ENCODE measurements around the gene KRTAP3-2. TPM values are rescaled to one million over a fixed set of nuclear protein-coding genes. Genes with fewer than 3 reads are reported as not detected.

Gene KRTAP3-2
- total RNA-seq, 1 donor from 2014 or later, result not detected

- H3K4me3 Mint-ChIP-seq, result no peak within 1 kb of the TSS
- no peak within 1 kb of the TSS for H3K27ac Mint-ChIP-seq
- H3K4me1 Mint-ChIP-seq (ENCODE audit: unreplicated experiment), result no peaks in the 10 kb centered on the region
- TF ChIP-seq CTCF (conservative IDR thresholded peaks at IDR 0.05), result no peak
- no peaks in the 10 kb centered on the region for H3K36me3 Mint-ChIP-seq
- no peak for DNase-seq (ENCODE audit: extremely low spot score, unreplicated experiment)
- H3K9me3 Mint-ChIP-seq, result no peaks in the 10 kb centered on the region
- H3K27me3 Mint-ChIP-seq, result no peaks in the 10 kb centered on the region
These were observed 30.0 kb upstream of the KRTAP3-2 start, which contains the start of gene KRTAP1-4 for GRCh38 chr17:41029633-41030245. KRTAP1-4 (minus strand) TSS chr17:41030195; CDS start chr17:41030078, 117 bp downstream.

GRCh38 chr17:41026715-41027471, 27.2 kb upstream of the KRTAP3-2 start, which contains the start of gene KRTAP1-5:
KRTAP1-5 (minus strand) TSS chr17:41027208; CDS start chr17:41027155, 53 bp downstream.
- Mint-ChIP-seq H3K4me1 (ENCODE audit: unreplicated experiment) (no peaks in the 10 kb centered on the region), H3K9me3 (no peaks in the 10 kb centered on the region), H3K36me3 (peaks cover 3% of the 10 kb centered on the region), H3K27ac (no peak within 1 kb of the TSS), H3K4me3 (no peak within 1 kb of the TSS), H3K27me3 (no peaks in the 10 kb centered on the region)
- no peak for TF ChIP-seq CTCF (conservative IDR thresholded peaks at IDR 0.05)
- DNase-seq (ENCODE audit: extremely low spot score, unreplicated experiment), result no peak

- no peak for DNase-seq (ENCODE audit: extremely low spot score, unreplicated experiment)
- no peak overlapping the region for H3K27ac Mint-ChIP-seq
- no peaks in the 10 kb centered on the region for H3K27me3 Mint-ChIP-seq
- no peaks in the 10 kb centered on the region for H3K9me3 Mint-ChIP-seq
- no peak for TF ChIP-seq CTCF (conservative IDR thresholded peaks at IDR 0.05)
- no peaks in the 10 kb centered on the region for H3K4me1 Mint-ChIP-seq (ENCODE audit: unreplicated experiment)
- H3K36me3 Mint-ChIP-seq, result peaks cover 3% of the 10 kb centered on the region
- no peak overlapping the region for H3K4me3 Mint-ChIP-seq
These were observed 25.0 kb upstream of the KRTAP3-2 start for GRCh38 chr17:41024697-41025096.

- Mint-ChIP-seq H3K36me3 (peaks cover 3% of the 10 kb centered on the region), H3K27ac (no peak overlapping the region), H3K27me3 (no peaks in the 10 kb centered on the region), H3K9me3 (no peaks in the 10 kb centered on the region), H3K4me3 (no peak overlapping the region), H3K4me1 (ENCODE audit: unreplicated experiment) (no peaks in the 10 kb centered on the region)
- TF ChIP-seq CTCF (conservative IDR thresholded peaks at IDR 0.05), result no peak
- no peak for DNase-seq (ENCODE audit: extremely low spot score, unreplicated experiment)
These were observed 20.6 kb upstream of the KRTAP3-2 start for GRCh38 chr17:41020336-41020735.

- H3K27me3 Mint-ChIP-seq, result no peaks in the 10 kb centered on the region
- TF ChIP-seq CTCF (conservative IDR thresholded peaks at IDR 0.05), result no peak
- H3K27ac Mint-ChIP-seq, result no peak overlapping the region
- peaks cover 3% of the 10 kb centered on the region for H3K36me3 Mint-ChIP-seq
- no peaks in the 10 kb centered on the region for H3K4me1 Mint-ChIP-seq (ENCODE audit: unreplicated experiment)
- H3K9me3 Mint-ChIP-seq, result no peaks in the 10 kb centered on the region
- DNase-seq (ENCODE audit: extremely low spot score, unreplicated experiment), result no peak
- H3K4me3 Mint-ChIP-seq, result no peak overlapping the region
These were observed 19.7 kb upstream of the KRTAP3-2 start for GRCh38 chr17:41019415-41019814.

All from type B pancreatic cell (in vitro differentiated cells).